Prostate gland (tissue), 2 donors: ENCODE results near the gene CORO1A. TPM values are rescaled to one million over a fixed set of nuclear protein-coding genes. Genes with fewer than 3 reads are reported as not detected.
"Not testable (repeated sequence)": the region's sequence is repeated elsewhere in the genome, so short reads cannot be mapped to it uniquely, and the experiment has no call there.

Experiments used
- DNase-seq: peaks from one replicate; pipeline ENCODE4 v3.0.0-alpha.2; 2019; ENCODE audit warnings: low spot score
- H3K27ac ChIP-seq, 2 donors: fragments of 200-600 bp; sonication (generic); 2 replicates each; pipeline ENCODE4 v1.5.1; 2017 to 2019
- H3K27me3 ChIP-seq: fragments of 200-600 bp; sonication (generic); replicated peaks from 2 replicates; pipeline ENCODE4 v1.5.1; 2019; ENCODE audit not compliant: insufficient read depth
- H3K36me3 ChIP-seq, 2 donors: fragments of 200-600 bp; sonication (generic); 1 replicate in 1 of 2; 2 replicates in 1 of 2; pipeline versions ENCODE4 v1.5.1 to v1.8.1; 2017 to 2019
- H3K4me1 ChIP-seq: fragments of 200-600 bp; sonication (generic); replicated peaks from 2 replicates; pipeline ENCODE4 v1.5.1; 2019
- H3K4me3 ChIP-seq, 2 donors: fragments of 200-600 bp; sonication (generic); 2 replicates each; pipeline ENCODE4 v1.5.1; 2017 to 2019
- H3K9me3 ChIP-seq: fragments of 200-600 bp; sonication (generic); 2 replicates; pipeline ENCODE4 v1.5.1; 2017
- CTCF ChIP-seq, 4 experiments: fragments of 200-600 bp in 2 of 4; fragments of 450-650 bp in 2 of 4; sonication (generic) in 2 of 4; IDR thresholded peaks; 1 replicate in 3 of 4; 2 replicates in 1 of 4; pipeline ENCODE4 v1.5.1; 2016 to 2019; ENCODE audit warnings: antibody characterized with exemption in 4 of 4, mild to moderate bottlenecking in 2 of 4, moderate library complexity in 2 of 4
- POLR2A ChIP-seq: fragments of 450-650 bp; IDR thresholded peaks from one replicate; pipeline ENCODE4 v1.6.1; 2016; ENCODE audit warnings: antibody characterized with exemption, mild to moderate bottlenecking
- POLR2AphosphoS5 ChIP-seq: sonication (generic); formaldehyde crosslinking; IDR thresholded peaks from one replicate; pipeline ENCODE4 v1.6.1; 2017; ENCODE audit warnings: antibody characterized with exemption
- WGBS: methylation state at CpG from one replicate; pipeline ENCODE4 v1.1.5; 2018; 5-methylcytosine and 5-hydroxymethylcytosine counted together
- intact Hi-C: fragments of 100-400 bp; cut with DNase I; formaldehyde crosslinking; loops from one replicate; pipeline ENCODE4 v1.14.2; 2022
- total RNA-seq, 2 donors: library from RNA; depleted of rRNA; stranded (reverse); fragments of >200 nt; gene quantifications; one replicate each; pipeline ENCODE4 v1.1.0, GENCODE V29; 2016

The CORO1A gene
- total RNA-seq, 2 donors from 2014 or later, result 8.9 to 14.7 TPM

DNA sequence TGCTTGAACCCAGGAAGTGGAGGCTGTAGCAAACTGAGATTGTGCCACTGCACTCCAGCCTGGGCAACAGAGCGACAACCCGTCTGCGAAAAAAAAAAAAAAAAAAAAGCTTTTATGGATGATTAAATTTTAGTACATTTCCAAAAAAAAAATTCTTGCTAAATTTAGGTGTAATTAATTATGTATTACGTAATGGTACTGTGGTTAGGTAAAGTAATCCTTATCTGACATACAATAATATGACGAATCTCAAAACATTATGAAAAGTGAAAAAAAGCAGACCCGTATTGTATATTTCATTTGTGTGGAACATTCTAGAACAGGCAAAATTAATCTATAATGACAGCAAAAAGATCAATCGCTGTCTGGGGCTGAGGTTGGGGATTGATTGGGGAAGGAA, 10.3 kb upstream of the CORO1A start:
- no peaks in the 10 kb centered on the region for H3K4me1 ChIP-seq
- H3K4me3 ChIP-seq, result no peak overlapping the region
- H3K9me3 ChIP-seq, result no peaks in the 10 kb centered on the region
- no peak for DNase-seq
- no peak overlapping the region for H3K27ac ChIP-seq
- no peaks in the 10 kb centered on the region for H3K27me3 ChIP-seq
- 90% methylated on average over 7 of the region's 7 CpGs for WGBS
- H3K36me3 ChIP-seq, result no peaks in the 10 kb centered on the region
- intact Hi-C loops, result no loop called here
- TF ChIP-seq CTCF (IDR thresholded peaks at IDR 0.05) (no peak), POLR2A (no peak), POLR2AphosphoS5 (no peak)

DNA sequence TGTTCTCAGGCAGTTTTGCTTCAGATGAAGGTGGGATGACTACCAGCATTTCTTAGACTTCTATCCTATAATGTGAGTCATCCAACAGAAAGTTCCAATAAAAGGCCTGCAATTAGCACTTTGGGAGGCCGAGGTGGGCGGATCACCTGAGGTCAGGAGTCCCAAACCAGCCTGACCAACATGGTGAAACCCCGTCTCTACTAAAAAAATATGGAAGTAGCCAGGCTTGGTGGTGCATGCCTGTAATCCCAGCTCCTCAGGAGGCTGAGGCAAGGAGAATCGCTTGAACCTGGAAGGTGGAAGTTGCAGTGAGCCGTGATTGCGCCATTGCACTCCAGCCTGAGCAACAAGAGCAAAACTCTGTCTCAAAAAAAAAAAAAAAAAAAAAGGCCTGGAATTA, 6.5 kb upstream of the CORO1A start:
- H3K27me3 ChIP-seq, H3K4me3 ChIP-seq, H3K4me1 ChIP-seq, intact Hi-C loops, H3K36me3 ChIP-seq, DNase-seq, H3K27ac ChIP-seq, H3K9me3 ChIP-seq: not testable (repeated sequence)
- 75% methylated on average over 6 of the region's 6 CpGs for WGBS

DNA sequence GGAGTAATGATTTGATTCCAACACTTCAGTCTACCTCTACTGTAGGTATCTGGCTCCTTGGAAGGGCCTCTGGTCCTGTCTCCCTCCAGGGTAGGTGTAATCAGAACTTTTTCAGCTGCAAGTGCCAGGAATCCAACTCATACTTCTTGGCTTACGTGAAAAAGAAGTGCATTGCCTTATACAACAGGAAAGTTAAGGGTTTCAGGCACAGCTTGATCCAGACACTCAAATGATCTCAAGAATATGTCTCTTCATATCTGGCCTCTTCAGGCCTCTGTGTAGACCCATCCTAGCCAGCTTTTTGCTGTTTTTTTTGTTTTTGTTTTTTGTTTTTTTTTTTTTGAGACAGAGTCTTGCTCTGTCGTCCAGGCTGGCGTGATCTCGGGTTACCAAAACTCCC, 4.2 kb upstream of the CORO1A start:
- DNase-seq, result no peak
- Histone ChIP-seq H3K27ac (no peak overlapping the region), H3K9me3 (no peaks in the 10 kb centered on the region), H3K4me1 (no peaks in the 10 kb centered on the region), H3K27me3 (no peaks in the 10 kb centered on the region), H3K4me3 (no peak overlapping the region), H3K36me3 (no peaks in the 10 kb centered on the region)
- 89% methylated on average over 4 of the region's 4 CpGs for WGBS
- intact Hi-C loops, result no loop called here
- TF ChIP-seq POLR2A (no peak), POLR2AphosphoS5 (no peak), CTCF (IDR thresholded peaks at IDR 0.05) (no peak)

- Histone ChIP-seq H3K4me3 (no peak overlapping the region), H3K9me3 (no peaks in the 10 kb centered on the region), H3K27ac (no peak overlapping the region), H3K4me1 (no peaks in the 10 kb centered on the region), H3K27me3 (no peaks in the 10 kb centered on the region), H3K36me3 (no peaks in the 10 kb centered on the region)
- intact Hi-C loops, result no loop called here
- WGBS, result 94% methylated on average over 9 of the region's 9 CpGs
- TF ChIP-seq POLR2AphosphoS5, result no peak
- no peak for TF ChIP-seq CTCF (IDR thresholded peaks at IDR 0.05)
- no peak for DNase-seq
These were observed 3.5 kb upstream of the CORO1A start for GRCh38 chr16:30179931-30180330.

- no peak for DNase-seq
- intact Hi-C loops, result no loop called here
- H3K4me1 ChIP-seq, result no peaks in the 10 kb centered on the region
- H3K27me3 ChIP-seq, result no peaks in the 10 kb centered on the region
- TF ChIP-seq POLR2A, result no peak
- no peak for TF ChIP-seq POLR2AphosphoS5
- TF ChIP-seq CTCF (IDR thresholded peaks at IDR 0.05), result no peak
- no peak overlapping the region for H3K4me3 ChIP-seq
- no peak overlapping the region for H3K27ac ChIP-seq
- 85% methylated on average over 3 of the region's 3 CpGs for WGBS
- no peaks in the 10 kb centered on the region for H3K9me3 ChIP-seq
- no peaks in the 10 kb centered on the region for H3K36me3 ChIP-seq
These were observed 2.7 kb upstream of the CORO1A start for GRCh38 chr16:30180741-30181140.
